MV-4-11 (cell line): ENCODE data around the gene VCL.
"Not testable (repeated sequence)": the region's sequence is repeated elsewhere in the genome, so short reads cannot be mapped to it uniquely, and the experiment has no call there.

Source experiments
- DNase-seq: peaks from one replicate; lab custom pipeline; 2025; lab: John Stamatoyannopoulos, UW

Gene VCL

DNA sequence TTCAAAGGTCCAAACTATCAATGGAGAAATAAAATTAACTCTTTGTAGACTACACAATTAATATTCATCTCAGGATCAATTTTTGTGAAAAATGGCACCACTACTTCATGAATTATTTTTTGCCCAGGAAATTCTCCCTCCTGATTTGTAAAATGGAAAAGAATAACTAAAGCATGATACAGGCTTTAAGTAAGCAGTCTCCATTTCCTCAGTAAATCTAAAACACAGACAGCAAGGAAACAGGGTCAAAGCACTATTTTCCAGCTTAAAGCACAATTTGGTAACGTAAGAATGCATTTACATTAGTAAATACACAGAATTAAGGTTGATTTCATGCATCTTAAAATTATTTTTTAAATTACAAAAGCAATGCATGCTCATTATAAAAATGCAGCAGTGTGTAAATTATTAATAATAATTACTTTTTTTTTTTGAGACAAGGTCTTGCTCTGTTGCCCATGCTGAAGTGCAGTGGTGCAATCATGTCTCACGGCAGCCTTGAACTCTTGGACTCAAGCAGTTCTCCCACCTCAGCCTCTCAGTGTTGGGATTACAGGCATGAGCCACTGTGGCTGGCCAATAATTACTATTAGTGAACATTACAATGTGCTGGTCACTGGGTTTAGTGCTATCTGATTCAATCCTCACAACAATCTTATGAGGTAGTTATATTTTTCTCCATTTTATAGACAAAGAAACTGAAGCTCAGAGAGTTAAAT lies 26.1 kb upstream of the VCL start:
- DNase-seq = no peak

DNA sequence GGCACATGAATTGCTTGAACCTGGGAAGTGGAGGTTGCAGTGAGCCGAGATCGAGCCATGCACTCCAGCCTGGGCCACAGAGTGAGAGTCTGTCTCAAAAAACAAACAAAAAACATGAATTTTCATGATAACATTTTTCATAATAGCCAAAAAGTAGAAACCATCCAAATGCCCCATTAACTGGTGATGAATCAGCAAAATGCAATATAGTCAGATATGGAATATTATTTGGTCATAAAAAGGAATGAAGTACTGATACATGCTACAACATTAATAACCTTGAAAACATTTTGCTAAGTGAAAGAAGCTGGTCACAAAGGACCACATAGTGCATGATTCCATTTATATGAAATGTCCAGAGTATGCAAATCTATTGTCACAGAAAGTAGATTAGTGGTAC lies 24.5 kb upstream of the VCL start:
- no peak for DNase-seq

DNA sequence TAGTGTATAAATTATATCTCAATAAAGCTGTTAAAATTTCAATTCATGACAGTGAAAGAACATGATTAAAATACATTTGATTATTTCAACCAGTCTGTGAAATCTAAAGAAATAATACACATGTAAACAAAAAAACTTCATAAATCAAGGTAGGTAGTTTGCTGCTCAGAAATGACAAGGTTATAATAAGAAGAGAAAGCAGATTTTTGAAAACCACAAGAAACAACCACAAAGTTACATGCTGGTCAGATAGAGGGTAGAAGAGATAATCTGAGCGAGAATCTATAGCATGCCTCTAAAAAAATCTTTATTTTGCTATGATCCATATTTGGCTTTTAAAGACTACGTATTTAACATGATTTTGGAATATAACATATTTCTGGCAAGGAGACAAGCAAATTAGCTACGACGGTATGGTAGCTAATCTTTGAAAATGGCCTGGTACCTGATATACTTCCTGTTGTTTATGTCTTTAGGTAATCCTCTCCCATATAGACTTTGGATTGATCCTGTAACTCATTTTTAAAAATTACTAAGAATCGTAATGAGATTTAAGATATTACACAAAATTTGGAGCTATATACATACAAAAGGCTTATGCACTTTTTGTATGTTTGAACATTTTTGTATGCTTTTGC lies 23.5 kb upstream of the VCL start:
- DNase-seq = peak; percentile 4

DNA sequence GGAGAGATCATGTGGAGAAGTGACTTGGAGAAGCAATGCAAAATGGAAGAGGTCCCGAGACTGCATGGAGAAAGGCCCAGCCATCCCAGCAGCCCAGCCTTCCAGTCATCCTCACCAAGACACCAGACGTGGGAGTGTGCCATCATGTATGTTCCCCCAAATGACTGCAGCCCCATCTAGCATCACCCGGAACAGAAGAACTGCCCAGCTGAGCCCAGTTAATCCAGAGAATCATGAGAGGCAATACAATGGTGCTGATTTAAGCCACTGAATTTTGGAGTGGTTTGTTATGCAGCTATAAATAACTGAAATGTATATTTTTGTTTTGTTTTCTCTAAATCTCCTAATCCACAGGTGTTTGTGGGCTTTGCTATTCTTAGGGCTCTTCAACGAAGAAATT lies 22.5 kb upstream of the VCL start:
- DNase-seq = no peak

DNA sequence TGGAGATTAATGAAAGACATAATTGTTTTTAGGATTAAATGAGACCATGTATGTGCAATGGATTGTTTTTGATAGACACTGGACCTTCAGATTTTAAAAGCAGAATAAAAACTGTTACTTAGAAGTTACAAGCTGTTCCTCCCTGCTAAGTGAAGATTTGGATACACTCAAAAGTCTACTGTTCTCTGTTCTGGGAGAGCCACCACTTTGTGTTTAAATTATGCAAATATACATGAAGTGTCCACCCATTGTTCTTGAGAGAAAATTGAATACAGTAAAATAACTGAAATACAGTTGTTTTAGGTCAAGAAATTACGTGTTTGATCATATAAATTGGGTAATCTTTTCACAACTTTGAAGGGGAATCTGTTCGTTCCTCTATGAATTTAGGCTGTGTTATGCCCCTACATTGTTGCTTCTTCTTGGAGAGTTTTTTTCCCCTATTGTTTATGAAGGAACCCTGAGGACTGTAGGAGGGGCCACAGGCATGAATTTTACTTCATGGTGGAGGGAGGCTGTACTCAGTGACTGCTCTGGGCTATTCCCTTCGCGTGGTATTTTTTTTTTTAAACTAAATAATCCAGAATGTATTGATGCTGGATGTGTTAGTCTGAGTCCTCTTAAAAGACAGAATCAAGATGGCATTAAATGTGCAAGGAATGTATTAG lies 18.6 kb upstream of the VCL start:
- no peak for DNase-seq

DNA sequence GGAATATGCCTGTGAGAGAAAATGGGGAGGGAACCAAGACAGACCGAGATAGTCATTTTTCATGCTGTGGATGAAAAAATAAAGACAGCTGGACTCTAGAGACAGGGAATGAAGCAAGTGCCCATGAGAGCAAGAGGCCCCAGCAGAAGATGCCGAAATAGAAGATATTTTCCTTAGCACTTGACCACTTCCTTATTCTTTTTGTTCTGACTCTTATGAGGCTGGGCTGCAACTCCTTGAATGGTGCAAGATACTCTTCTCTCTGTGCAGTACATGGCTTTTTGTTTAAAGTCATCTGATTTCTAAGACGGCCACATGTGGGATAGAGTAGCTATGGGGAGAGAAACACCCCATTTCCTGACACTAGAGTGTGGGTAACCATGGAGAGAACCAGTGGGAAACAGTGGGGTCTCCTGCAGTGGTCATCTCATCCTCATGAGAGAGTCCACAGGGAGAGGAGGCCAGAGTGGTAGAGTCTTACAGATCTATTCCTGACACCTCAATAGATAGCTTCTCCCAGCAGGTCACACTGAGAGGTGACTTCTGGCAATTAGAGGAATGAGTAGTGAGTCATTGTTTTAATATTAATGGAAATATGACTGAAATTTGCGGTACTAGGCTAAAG lies 18.0 kb upstream of the VCL start:
- peak; percentile 93 for DNase-seq

DNA sequence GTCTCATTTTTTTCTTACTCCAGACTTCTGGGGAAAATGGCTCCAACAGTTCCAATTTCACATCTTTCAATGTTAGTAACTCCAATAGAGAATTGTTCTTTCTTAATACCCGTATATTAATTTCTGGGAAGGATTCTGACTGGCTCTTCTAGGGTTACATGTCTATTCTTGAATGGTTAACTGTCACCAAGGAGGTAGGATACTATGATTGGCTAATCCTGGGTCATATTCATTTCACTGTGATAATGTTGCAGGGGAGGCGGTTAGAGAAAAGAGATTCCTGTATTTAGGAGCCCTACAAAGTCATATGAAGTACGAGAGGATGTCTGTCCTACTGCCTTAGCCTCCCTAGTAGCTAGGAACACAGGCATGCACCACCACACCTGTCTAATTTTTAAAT lies 16.1 kb upstream of the VCL start:
- no peak for DNase-seq

DNA sequence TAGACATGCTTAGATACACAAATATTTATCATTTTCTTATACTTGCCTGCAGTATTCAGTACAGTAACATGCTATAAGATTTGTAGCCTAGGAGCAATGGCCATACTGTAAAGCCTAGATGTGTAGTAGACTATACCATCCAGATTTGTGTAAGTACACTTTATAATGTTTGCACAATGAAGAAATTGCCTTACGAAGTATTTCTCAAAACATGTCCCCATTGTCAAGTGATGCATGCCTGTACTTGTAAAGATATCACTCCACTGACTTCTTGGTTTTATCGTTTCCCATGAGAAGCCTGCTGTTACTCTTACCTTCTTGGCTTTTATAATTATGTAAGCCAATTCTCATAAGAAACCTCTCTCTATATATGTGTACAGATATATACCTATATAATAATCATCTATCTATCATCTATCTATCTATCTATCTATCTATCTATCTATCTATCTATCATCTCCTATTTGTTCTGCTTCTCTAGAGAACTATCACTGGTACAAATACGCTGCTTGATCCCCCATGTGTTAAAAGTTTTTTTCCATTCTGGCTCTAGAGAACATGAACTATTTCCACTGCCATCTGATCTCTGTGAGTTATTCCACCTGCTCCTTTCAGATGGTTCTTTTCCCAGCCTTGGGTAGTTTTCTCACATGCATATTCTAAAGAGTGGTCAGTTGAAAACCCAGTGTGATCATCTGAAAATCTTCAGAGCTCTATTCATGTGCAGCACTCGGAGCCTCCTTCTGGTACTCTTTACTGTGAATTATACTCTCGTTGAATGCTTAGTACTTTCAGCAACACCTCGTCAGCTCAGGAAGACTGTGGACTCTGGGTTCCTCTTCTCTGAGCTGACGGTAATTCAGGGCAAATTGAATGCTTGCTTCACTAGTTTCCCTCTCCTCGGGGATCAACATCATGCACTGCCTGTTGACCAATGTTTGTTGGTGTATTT lies 14.5 kb upstream of the VCL start:
- DNase-seq = peak; percentile 30

DNA sequence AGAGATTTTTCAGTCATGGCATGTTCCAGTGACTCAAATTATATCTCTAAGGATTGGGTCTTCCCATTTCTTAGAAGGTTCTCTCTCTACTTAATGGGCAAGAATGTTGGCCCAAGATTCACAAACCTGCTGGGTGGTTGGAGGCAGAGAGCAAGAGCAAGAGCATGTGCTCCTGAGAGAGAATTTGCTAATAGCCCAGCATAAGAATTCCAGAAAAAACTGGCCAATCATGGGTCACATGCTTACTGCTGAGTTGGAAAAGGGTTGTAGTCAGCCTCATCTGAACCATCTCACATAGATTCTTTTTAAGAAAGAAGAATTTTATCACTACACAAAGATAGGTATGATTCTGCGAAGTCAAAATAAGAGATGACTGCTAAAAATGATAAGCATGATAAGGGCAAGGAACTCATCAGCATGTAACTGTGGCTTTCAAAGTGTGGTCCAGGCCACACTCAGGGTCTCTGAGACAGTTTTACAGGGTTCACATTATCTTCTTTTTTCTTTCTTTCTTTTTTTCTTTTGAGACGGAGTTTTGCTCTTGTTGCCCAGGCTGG lies 8.2 kb upstream of the VCL start:
- no peak for DNase-seq

DNA sequence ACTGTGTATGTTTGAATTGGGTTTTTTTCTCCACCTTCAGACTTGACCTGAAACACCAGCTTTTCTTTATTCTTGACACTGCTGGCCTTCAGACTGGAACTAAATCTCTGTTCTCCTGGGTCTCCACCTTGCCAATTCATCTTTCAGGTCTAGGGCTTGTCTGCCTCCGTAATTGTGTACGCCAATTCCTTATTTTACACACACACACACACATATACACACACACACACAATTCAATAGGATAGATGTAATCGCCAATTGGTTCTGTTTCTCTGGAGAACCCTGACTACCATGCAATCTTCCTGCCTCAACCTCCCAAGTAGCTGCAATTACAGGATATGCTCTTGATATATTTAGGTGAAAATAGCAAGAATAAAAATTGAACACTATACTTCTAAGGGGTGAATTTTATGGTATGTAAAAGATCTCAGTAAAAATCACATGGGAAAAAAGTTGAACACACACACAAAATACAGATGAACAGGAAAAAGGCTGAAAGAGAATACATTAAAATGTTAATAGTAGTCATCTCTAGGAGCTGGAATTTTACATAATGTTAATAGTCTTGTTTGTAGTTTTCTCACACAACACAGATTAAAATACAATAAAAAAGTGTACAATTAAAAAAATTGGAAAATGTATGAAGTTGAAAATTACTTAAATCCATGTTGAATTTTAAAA lies 6.6 kb upstream of the VCL start:
- DNase-seq = no peak

DNA sequence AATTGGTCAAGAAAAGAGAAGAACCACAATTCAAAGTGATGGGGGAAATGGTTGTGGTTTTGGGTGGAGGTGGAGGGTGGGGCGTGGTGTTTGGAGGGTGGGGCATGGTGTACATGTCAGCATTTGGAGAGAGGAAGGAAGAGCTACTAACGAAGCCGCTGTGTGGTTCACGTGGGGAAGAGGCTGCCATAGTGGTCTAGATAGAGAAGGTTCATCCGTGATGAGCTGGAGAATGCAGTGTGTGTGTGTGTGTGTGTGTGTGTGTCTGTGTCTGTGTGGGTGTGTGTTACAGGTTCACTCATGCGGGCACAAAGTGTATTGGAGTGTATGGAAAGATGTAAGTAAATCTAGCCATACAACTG lies 6.1 kb upstream of the VCL start:
- DNase-seq = peak; percentile 88

DNA sequence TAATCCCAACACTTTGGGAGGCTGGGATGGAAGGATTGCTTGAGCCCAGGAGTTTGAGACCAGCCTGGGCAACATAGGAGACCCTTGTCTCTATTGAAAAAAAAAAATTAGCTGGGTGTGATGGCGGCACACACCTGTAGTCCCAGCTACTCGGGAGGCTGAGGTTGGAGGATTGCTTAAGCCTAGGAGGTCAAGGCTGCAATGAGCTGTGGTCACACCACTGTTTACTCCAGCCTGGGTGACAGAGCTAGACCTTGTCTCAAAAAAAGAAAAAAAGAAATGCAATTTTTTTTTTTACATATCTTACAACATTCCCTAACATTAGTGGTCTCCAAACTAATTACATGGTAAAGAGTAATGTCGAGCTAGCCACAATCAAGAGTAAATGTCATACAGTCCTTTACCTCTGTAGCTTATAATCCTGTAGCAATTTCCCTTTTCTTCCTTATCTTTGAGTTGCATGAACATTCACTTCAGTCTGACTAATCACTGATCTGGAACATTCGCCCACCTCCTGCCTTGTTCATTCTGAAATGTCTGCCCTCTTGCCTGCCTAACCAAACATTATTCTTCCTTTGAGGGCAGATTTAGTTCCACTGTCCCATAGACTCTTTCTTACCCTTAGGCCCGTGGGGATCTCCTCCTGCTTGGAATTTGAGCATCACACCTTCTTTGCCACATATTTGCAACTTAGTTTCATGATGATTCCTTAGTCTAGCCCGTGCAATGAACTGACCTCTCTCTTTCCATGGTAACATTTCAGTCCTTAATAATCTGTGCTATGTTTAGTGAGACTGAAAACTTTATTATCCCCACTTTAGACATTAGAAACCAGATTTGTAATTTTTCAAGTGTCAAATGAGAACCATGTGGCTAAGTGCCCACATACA lies 4.8 kb upstream of the VCL start:
- peak; percentile 29 for DNase-seq

DNA sequence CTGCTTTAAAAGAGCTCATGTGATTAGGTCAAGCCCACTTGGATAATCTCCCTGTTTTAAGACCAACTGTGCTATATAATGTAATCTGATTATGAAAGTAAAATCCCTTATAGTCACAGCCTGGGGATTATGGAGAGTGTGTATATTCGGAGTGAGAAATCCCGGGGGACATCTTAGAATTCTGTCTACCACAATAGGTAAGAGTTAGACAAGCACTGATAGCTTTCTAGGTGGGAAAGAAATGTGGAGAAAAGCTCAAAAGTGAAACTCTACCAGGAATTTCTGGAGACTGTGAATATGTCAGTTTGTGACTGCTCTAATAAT lies 2.9 kb upstream of the VCL start:
- DNase-seq = no peak

DNA sequence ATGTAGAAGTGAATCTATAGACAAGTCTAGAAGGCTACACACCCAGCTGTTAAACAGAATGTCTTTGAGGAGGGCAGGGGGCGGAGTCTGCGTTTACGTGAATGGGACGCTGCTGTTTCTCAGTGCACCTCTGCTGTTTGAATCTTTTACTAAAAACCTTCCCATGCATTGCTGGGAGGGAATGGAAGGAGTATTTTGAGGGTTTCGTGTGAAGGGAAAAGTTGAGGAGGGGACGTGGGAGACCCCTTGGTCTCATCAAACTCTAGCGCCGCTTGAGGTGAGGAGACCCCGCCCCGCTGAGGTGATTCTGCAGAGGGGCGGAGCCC lies 492 bp upstream of the VCL start:
- DNase-seq = peak; percentile 63

DNA sequence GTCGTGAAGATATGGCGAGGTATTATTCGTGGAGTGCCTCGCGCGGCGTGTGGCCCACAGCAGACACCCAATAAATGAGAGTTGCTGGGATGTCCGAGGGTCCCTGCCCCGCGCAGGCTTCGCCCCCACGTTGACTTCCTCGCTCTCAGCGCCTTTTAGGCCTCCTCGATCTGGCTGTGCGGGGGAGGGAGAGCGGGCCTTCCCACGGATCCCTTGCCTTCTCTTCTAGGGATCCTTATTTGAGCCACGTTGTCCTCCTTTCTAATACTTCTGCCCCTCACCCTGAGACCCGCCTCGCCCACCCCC lies 660 bp downstream of the VCL start:
- DNase-seq = no peak

DNA sequence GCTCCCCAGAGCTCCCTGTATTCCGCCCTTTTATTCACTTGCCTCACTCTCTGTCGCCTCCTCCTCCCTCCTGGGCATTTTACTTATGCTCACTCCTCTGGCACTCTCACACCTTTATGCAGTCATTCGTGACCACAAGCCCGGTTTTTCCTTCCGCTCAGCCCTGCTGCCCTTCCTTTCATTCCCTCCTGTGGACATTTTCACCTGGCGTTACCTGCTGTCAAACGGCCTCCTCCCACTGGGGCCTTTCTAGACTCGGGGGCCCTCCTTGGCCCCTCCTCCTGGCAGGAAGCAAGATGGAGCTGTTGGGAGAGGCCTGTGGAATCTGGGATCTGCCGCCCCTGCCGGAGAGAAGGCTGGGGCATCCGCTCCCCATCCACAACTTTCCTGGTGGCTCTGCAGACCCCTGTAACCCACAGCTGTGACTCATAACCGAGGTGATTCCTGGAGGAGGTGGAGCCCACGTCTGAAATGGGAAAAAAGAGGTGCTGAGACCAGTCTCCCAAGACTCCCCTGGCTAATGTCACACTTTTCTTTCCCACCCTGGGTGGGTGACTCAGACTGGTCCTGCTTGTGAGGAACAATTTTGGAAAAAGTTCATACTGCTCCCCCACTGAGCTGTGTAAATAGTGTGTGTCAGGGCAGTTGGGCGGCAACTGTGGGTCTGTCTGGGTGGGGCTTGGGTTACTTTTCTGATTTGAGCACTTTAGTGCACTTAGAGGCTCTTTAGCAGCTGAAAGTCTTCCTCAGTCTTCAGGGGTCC lies 1.2 kb downstream of the VCL start:
- no peak for DNase-seq

DNA sequence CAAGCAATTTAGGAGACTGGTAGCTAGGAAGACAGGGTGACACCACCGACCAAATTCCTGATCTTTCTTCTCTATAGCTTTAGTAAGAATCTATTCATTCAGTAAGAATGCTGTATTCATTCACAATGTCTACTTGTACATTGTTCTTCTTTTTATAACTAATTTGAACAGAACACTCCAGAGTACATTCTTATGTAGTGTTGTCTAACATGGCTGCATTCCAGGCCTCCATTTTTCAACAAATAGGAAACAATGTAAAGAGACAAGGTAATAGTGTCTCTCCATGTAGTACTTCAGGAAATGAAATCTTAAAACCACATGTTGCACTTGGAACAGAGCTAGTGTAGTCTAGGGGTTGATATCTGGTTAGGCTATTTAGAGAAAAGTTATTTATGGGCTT lies 1.8 kb downstream of the VCL start:
- no peak for DNase-seq

DNA sequence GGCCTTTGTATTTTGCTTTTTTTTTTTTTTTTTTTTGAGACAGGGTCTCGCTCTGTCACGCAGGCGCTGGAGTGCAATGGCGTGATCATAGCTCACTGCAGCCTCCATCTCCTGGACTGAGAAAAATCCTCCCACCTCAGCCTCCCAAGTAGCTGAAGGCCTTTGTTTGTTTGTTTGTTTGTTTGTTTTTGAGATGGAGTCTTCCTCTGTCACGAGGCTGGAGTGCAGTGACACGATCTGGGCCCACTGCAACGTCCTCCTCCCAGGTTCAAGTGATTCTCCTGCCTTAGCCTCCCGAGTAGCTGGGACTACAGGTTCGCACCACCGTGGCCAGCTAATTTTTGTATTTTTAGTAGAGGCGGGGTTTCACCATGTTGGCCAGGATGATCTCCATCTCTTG lies 2.3 kb downstream of the VCL start:
- not testable (repeated sequence) for DNase-seq

DNA sequence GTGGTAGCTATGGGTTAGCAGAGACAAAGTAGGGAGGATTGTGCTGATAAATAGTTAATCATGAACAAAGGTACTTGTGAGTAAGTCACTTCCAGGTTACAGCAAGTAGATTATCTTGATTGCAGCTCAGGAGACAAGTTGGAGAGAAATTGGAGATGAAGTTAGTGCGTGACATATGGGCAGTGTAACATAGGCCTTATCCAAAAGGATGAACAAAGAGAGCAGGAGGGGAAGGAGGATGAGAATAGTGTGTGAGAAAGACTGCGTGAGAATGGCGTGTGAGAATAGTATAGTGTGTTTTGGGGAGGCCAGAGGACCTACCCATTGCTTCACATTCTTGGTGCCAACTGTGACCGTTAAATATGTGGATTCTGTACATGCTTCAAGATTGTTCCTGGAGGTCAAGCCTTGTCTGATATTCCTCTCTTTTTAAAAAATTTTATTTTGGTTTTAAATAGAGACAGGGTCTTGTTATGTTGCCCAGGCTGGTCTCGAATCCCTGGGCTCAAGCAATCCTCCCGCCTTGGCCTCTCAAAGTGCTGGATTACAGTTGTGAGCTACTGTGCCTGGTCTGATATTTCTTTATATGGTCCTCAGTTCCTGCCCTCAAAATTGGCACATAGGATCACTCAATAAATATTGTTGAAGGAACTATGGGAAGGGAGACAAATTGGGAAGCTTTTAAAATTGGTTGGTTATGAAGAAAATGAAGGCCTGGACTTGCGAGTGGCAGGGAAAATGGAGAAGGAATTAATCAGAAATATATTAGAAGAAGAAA lies 3.2 kb downstream of the VCL start:
- no peak for DNase-seq
